HepG2 (cell line): Measurements from ENCODE around the gene CCT7. TPM values are rescaled to one million over a fixed set of nuclear protein-coding genes. Genes with fewer than 3 reads are reported as not detected.
A peak's percentile ranks its signal among the peaks of the same experiment; 100 is the strongest.

Experiments used
- FLYWCH1 ChIP-seq: sonication (generic); formaldehyde crosslinking; IDR thresholded peaks from 2 replicates; pipeline ENCODE4 v1.8.1; 2023; ENCODE audit warnings: mild to moderate bottlenecking, missing genetic modification reagents
- FOXC1 ChIP-seq: sonication (generic); formaldehyde crosslinking; IDR thresholded peaks from 2 replicates; pipeline ENCODE4 v1.8.0; 2022; ENCODE audit warnings: mild to moderate bottlenecking, missing genetic modification reagents, borderline replicate concordance
- FOXK1 ChIP-seq: sonication (generic); formaldehyde crosslinking; IDR thresholded peaks from 2 replicates; pipeline ENCODE4 v1.4.0; 2020; ENCODE audit warnings: low read depth, missing genetic modification reagents, borderline replicate concordance
- FOXP1 ChIP-seq, 2 experiments: fragments of 450-650 bp in 1 of 2; IDR thresholded peaks; 2 replicates each; pipeline ENCODE4 v1.6.1; 2017 to 2018; ENCODE audit warnings: antibody characterized with exemption in 1 of 2
- ISL2 ChIP-seq: sonication (generic); formaldehyde crosslinking; IDR thresholded peaks from 2 replicates; pipeline ENCODE4 v1.5.0; 2020; ENCODE audit warnings: missing genetic modification reagents
- MAFK ChIP-seq, 2 experiments: IDR thresholded peaks in 1 of 2; conservative IDR thresholded peaks in 1 of 2; 2 replicates each; pipeline ENCODE4 v1.6.1; 2011; ENCODE audit warnings: improper control_type of control experiment in 2 of 2, low read length in 2 of 2
- NFRKB ChIP-seq: fragments of 450-650 bp; IDR thresholded peaks from 2 replicates; pipeline ENCODE4 v1.6.1; 2017
- RBFOX2 ChIP-seq: fragments of 200-400 bp; formaldehyde crosslinking; IDR thresholded peaks from 2 replicates; pipeline ENCODE4 v1.6.1; 2017; ENCODE audit warnings: low read depth, mild to moderate bottlenecking, low read length
- SNRNP70 ChIP-seq: fragments of 200-400 bp; formaldehyde crosslinking; IDR thresholded peaks from 2 replicates; pipeline ENCODE4 v1.6.1; 2017; ENCODE audit warnings: mild to moderate bottlenecking, low read depth, low read length, moderate library complexity
- SP1 ChIP-seq, 2 experiments: fragments of 450-650 bp in 1 of 2; sonication (generic) in 1 of 2; formaldehyde crosslinking in 1 of 2; IDR thresholded peaks; 2 replicates each; pipeline versions ENCODE4 v1.4.0 to v1.6.1; 2016 to 2020; ENCODE audit warnings: missing genetic modification reagents in 1 of 2
- STAG1 ChIP-seq: sonication (generic); formaldehyde crosslinking; IDR thresholded peaks from 2 replicates; pipeline ENCODE4 v1.4.0; 2020; ENCODE audit warnings: missing genetic modification reagents
- WIZ ChIP-seq: sonication (generic); formaldehyde crosslinking; IDR thresholded peaks from 2 replicates; pipeline ENCODE4 v1.5.1; 2020; ENCODE audit warnings: mild to moderate bottlenecking, missing genetic modification reagents
- ZBTB20 ChIP-seq: sonication (generic); formaldehyde crosslinking; IDR thresholded peaks from 2 replicates; pipeline ENCODE4 v1.8.1; 2023; ENCODE audit warnings: missing genetic modification reagents, low read depth, mild to moderate bottlenecking, borderline replicate concordance
- ZNF367 ChIP-seq: sonication (generic); formaldehyde crosslinking; IDR thresholded peaks from 2 replicates; pipeline ENCODE4 v1.4.0; 2020; ENCODE audit warnings: missing genetic modification reagents, borderline replicate concordance
- ZNF572 ChIP-seq: sonication (generic); formaldehyde crosslinking; IDR thresholded peaks from 2 replicates; pipeline ENCODE4 v1.5.1; 2020; ENCODE audit warnings: mild to moderate bottlenecking, missing genetic modification reagents
- polyA plus RNA-seq, 8 experiments: library from polyadenylated mRNA; depleted of rRNA in 3 of 8; stranded (reverse) in 7 of 8; unstranded in 1 of 8; fragments of >200 nt; fragmentation: Illumina TruSeq in 4 of 8; extraction: Trizol in 4 of 8; gene quantifications; 2 replicates each; pipeline versions ENCODE4 v1.2.1 to v1.2.3, GENCODE V29; 2011 to 2016; ENCODE audit warnings: low read depth in 4 of 8, missing spikeins in 1 of 8, mixed read lengths in 1 of 8; ENCODE audit not compliant: insufficient read depth in 1 of 8
- total RNA-seq, 5 experiments: library from RNA; depleted of rRNA; stranded (reverse); fragments of >200 nt; fragmentation: Illumina TruSeq; extraction: Trizol; gene quantifications; 2 replicates each; pipeline ENCODE4 v1.2.3, GENCODE V29; 2016; ENCODE audit warnings: low read depth in 1 of 5
- TF ChIP-seq, protein P1 (sequence below): IDR thresholded peaks from 2 replicates; pipeline ENCODE4 v1.6.1; 2016; ENCODE audit warnings: control low read depth
- TF ChIP-seq, protein P2 (sequence below): sonication (generic); formaldehyde crosslinking; IDR thresholded peaks from 2 replicates; pipeline ENCODE4 v1.8.1; 2022; ENCODE audit warnings: mild to moderate bottlenecking, missing genetic modification reagents
- TF ChIP-seq, protein P3 (sequence below): sonication (generic); formaldehyde crosslinking; IDR thresholded peaks from 2 replicates; pipeline ENCODE4 v1.5.0; 2020; ENCODE audit warnings: mild to moderate bottlenecking, missing genetic modification reagents, borderline replicate concordance
- TF ChIP-seq, protein P4 (sequence below): sonication (generic); formaldehyde crosslinking; conservative IDR thresholded peaks from 2 replicates; pipeline ENCODE4 v1.8.0; 2022; ENCODE audit warnings: missing genetic modification reagents
- TF ChIP-seq, protein P5 (sequence below): sonication (generic); formaldehyde crosslinking; IDR thresholded peaks from 2 replicates; pipeline ENCODE4 v1.4.0; 2020; ENCODE audit warnings: missing genetic modification reagents

The CCT7 gene
- total and polyA plus RNA-seq, 2 of the 13 experiments (the other 11 are each of a cell fraction or from before 2014, with no cell fraction given), result 347 to 517 TPM

DNA sequence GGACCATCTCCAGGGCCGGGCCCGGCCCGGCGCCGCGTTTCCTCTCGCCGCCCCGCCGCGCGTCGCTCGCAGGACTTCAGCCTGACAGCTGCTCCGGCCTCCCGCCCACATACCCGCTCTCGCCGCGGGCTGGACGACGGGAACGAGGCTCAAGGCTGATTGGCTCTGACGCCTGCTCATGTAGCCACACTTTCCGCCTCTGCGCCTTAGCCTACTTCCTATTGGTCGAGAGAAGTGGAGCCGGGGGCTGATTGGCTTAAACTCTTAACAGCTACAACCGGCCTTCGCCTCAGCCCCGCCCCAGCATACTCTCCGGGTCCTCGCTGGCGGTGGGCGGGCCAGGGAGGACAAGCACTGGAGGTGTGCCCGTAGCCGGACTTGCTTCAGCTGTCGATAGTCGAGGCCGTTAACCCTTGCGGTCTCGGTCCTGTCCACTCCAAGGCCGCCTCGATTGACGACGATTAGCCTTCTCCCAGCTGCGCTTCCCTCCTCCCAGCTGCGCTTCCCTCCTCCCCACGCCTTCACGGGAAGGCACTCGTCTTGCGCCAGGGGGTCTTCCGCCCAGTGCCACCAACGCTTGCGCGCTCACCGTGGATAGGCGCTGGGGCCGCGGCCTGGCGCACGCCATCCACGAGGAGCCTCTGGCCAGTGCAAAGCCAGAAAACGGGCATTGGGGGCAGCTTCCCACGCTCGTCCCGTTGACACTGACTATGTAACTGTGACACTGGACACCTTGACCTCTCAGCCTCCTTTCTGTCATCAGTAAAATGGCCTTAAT is 765 bp upstream of the CCT7 start, which contains the start of gene PRADC1 (continued):
- no peak for TF ChIP-seq FLYWCH1 (CRISPR knock-in tag)
- TF ChIP-seq FOXP1 (IDR thresholded peaks at IDR 0.05), result no peak
- no peak for TF ChIP-seq FOXP1 (CRISPR knock-in tag; IDR thresholded peaks at IDR 0.05)
- no peak for TF ChIP-seq MAFK (conservative IDR thresholded peaks at IDR 0.05 in 1 of 2, IDR thresholded peaks at IDR 0.05 in 1 of 2; ENCODE audit: low read length in 2 of 2)
- no peak for TF ChIP-seq SNRNP70
- TF ChIP-seq ZNF572 (CRISPR knock-in tag), result no peak
- no peak for TF ChIP-seq ZNF367
- TF ChIP-seq FOXK1 (CRISPR knock-in tag), result peak; percentile 84
- TF ChIP-seq SP1 (IDR thresholded peaks at IDR 0.05), result no peak
- TF ChIP-seq SP1 (CRISPR knock-in tag; IDR thresholded peaks at IDR 0.05), result peak; percentile 89
- TF ChIP-seq, protein P1, sequence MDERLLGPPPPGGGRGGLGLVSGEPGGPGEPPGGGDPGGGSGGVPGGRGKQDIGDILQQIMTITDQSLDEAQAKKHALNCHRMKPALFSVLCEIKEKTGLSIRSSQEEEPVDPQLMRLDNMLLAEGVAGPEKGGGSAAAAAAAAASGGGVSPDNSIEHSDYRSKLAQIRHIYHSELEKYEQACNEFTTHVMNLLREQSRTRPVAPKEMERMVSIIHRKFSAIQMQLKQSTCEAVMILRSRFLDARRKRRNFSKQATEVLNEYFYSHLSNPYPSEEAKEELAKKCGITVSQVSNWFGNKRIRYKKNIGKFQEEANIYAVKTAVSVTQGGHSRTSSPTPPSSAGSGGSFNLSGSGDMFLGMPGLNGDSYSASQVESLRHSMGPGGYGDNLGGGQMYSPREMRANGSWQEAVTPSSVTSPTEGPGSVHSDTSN (CRISPR knock-in tag), result peak; percentile 89
- TF ChIP-seq ISL2 (CRISPR knock-in tag), result 0 out of 2 replicates have a peak, but pooled peaks have one; percentile 42
- peak; percentile 94 for TF ChIP-seq FOXC1
- TF ChIP-seq, protein P2, sequence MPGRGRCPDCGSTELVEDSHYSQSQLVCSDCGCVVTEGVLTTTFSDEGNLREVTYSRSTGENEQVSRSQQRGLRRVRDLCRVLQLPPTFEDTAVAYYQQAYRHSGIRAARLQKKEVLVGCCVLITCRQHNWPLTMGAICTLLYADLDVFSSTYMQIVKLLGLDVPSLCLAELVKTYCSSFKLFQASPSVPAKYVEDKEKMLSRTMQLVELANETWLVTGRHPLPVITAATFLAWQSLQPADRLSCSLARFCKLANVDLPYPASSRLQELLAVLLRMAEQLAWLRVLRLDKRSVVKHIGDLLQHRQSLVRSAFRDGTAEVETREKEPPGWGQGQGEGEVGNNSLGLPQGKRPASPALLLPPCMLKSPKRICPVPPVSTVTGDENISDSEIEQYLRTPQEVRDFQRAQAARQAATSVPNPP (CRISPR knock-in tag), result no peak
- TF ChIP-seq ZBTB20 (CRISPR knock-in tag), result 0 out of 2 replicates have a peak, but pooled peaks have one; percentile 53
- TF ChIP-seq, protein P3, sequence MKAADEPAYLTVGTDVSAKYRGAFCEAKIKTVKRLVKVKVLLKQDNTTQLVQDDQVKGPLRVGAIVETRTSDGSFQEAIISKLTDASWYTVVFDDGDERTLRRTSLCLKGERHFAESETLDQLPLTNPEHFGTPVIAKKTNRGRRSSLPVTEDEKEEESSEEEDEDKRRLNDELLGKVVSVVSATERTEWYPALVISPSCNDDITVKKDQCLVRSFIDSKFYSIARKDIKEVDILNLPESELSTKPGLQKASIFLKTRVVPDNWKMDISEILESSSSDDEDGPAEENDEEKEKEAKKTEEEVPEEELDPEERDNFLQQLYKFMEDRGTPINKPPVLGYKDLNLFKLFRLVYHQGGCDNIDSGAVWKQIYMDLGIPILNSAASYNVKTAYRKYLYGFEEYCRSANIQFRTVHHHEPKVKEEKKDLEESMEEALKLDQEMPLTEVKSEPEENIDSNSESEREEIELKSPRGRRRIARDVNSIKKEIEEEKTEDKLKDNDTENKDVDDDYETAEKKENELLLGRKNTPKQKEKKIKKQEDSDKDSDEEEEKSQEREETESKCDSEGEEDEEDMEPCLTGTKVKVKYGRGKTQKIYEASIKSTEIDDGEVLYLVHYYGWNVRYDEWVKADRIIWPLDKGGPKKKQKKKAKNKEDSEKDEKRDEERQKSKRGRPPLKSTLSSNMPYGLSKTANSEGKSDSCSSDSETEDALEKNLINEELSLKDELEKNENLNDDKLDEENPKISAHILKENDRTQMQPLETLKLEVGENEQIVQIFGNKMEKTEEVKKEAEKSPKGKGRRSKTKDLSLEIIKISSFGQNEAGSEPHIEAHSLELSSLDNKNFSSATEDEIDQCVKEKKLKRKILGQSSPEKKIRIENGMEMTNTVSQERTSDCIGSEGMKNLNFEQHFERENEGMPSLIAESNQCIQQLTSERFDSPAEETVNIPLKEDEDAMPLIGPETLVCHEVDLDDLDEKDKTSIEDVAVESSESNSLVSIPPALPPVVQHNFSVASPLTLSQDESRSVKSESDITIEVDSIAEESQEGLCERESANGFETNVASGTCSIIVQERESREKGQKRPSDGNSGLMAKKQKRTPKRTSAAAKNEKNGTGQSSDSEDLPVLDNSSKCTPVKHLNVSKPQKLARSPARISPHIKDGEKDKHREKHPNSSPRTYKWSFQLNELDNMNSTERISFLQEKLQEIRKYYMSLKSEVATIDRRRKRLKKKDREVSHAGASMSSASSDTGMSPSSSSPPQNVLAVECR (CRISPR knock-in tag), result peak; percentile 100
- no peak for TF ChIP-seq STAG1
- no peak for TF ChIP-seq NFRKB
- TF ChIP-seq, protein P4, sequence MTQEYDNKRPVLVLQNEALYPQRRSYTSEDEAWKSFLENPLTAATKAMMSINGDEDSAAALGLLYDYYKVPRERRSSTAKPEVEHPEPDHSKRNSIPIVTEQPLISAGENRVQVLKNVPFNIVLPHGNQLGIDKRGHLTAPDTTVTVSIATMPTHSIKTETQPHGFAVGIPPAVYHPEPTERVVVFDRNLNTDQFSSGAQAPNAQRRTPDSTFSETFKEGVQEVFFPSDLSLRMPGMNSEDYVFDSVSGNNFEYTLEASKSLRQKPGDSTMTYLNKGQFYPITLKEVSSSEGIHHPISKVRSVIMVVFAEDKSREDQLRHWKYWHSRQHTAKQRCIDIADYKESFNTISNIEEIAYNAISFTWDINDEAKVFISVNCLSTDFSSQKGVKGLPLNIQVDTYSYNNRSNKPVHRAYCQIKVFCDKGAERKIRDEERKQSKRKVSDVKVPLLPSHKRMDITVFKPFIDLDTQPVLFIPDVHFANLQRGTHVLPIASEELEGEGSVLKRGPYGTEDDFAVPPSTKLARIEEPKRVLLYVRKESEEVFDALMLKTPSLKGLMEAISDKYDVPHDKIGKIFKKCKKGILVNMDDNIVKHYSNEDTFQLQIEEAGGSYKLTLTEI (CRISPR knock-in tag), result no peak
- TF ChIP-seq, protein P5, sequence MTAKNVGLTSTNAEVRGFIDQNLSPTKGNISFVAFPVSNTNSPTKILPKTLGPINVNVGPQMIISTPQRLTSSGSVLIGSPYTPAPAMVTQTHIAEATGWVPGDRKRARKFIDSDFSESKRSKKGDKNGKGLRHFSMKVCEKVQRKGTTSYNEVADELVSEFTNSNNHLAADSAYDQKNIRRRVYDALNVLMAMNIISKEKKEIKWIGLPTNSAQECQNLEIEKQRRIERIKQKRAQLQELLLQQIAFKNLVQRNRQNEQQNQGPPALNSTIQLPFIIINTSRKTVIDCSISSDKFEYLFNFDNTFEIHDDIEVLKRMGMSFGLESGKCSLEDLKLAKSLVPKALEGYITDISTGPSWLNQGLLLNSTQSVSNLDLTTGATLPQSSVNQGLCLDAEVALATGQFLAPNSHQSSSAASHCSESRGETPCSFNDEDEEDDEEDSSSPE (CRISPR knock-in tag), result peak; percentile 97
- TF ChIP-seq RBFOX2, result peak; percentile 64
- TF ChIP-seq WIZ, result peak; percentile 19; the same call in 1 of the 2 replicates
